ENCODE data around the gene SRRM4.

GRCh38 chr12:119145367-119145766 is 164.0 kb downstream of the SRRM4 start:
- TF ChIP-seq EZH2 (IDR thresholded peaks at IDR 0.05; ENCODE audit: low read length, missing control alignments), result no peak
- no peak for TF ChIP-seq CTCF (conservative IDR thresholded peaks at IDR 0.05 in 1 of 2, IDR thresholded peaks at IDR 0.05 in 1 of 2; ENCODE audit: low read depth in 1 of 2, low read length in 2 of 2)
